GM10266 (cell line): ENCODE measurements around the gene WDR5.

Source experiments
- DNase-seq: peaks from one replicate; pipeline ENCODE4 v3.0.0; 2012; ENCODE audit errors: extremely low spot score
- TF ChIP-seq, protein P1 (sequence below): IDR thresholded peaks from 2 replicates; pipeline ENCODE4 v1.5.1; 2012; ENCODE audit warnings: mild to moderate bottlenecking, low read depth; ENCODE audit not compliant: control insufficient read depth, insufficient read depth; ENCODE audit errors: missing control alignments

Gene WDR5

DNA sequence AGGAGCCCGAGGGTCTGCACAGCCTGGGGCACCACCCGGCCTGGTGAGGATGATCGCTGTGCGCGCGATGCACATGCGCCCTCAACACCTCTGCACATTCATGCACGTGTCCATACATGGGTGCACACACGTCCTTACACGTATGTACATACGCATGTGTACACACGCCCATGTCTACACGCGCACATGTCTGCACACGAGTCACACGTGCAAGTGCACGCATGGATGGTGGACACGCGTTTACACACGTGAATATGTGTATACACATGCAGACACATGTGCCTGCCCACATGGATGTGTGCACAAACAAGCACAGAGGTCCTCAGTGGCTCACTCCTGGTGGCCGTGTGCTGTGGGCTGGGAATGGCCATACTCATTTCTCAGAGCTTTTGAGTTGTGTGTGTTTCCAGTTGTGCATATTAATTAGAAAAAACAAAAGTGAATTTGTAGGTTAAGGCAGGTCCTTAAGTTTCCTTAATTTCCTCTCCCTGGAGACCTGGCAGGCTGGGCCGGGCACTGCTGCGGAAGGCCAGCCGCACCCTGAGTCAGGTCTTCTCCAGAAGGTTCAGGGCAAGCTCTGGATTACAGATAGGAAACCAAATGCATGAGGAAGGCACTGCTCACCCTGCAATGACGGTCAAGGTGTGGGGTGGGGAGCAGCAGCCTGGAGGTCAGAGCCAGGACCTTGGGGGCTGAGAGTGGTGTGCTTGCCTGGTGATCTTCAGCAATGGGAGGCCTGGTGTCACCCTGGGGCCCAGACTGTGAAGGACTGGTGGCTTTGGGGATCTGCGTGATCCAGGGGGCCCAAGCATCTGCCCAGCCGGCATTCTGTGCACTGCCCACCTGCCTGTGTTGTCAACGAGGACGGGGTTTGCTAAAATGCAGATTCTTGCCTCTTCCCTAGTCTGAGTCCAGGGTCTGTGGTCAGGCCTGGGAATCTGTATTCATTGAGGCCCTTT is 29.8 kb downstream of the WDR5 start:
- TF ChIP-seq, protein P1, sequence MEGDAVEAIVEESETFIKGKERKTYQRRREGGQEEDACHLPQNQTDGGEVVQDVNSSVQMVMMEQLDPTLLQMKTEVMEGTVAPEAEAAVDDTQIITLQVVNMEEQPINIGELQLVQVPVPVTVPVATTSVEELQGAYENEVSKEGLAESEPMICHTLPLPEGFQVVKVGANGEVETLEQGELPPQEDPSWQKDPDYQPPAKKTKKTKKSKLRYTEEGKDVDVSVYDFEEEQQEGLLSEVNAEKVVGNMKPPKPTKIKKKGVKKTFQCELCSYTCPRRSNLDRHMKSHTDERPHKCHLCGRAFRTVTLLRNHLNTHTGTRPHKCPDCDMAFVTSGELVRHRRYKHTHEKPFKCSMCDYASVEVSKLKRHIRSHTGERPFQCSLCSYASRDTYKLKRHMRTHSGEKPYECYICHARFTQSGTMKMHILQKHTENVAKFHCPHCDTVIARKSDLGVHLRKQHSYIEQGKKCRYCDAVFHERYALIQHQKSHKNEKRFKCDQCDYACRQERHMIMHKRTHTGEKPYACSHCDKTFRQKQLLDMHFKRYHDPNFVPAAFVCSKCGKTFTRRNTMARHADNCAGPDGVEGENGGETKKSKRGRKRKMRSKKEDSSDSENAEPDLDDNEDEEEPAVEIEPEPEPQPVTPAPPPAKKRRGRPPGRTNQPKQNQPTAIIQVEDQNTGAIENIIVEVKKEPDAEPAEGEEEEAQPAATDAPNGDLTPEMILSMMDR, result no peak
- DNase-seq, result no peak

DNA sequence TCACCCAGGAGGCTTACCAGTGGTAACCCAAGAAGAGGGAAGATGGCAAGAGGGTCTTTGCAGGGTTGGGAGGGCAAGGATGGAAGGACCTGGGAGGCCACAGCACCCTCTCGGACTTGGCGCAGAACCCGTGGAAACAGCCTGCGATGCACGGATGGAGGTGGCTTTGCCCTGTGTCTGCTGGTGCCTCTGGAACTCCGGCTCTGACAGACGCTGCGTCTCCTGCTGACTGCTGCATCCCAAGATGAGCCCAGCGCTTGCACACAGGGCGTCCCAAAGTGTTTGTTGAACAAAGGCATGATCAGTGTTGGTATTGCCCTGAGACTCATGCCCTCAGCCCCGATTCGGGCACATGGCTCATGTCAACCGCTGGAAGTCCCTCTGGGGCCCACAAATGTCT is 30.5 kb downstream of the WDR5 start:
- DNase-seq, result no peak
- TF ChIP-seq, protein P1, result no peak

DNA sequence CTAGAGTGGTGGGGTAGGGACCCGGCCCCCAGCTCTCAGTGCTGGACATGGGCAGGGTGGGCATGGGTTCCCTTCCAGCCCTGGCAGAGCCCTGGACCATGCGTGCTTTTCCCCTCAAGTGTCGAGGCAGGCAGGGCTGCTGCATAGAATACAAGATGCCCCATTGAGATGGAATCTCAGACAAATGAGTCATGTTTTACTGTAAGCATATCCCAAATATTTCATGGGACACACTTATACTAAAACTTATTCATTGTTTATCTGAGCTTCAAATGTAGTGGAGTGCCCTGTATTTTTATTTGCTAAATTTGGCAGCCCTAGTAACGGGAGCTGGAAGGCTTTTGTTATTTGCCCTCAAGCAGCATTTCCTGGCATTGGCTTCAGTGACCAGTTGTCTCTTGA is 31.6 kb downstream of the WDR5 start:
- no peak for DNase-seq
- TF ChIP-seq, protein P1, result no peak

DNA sequence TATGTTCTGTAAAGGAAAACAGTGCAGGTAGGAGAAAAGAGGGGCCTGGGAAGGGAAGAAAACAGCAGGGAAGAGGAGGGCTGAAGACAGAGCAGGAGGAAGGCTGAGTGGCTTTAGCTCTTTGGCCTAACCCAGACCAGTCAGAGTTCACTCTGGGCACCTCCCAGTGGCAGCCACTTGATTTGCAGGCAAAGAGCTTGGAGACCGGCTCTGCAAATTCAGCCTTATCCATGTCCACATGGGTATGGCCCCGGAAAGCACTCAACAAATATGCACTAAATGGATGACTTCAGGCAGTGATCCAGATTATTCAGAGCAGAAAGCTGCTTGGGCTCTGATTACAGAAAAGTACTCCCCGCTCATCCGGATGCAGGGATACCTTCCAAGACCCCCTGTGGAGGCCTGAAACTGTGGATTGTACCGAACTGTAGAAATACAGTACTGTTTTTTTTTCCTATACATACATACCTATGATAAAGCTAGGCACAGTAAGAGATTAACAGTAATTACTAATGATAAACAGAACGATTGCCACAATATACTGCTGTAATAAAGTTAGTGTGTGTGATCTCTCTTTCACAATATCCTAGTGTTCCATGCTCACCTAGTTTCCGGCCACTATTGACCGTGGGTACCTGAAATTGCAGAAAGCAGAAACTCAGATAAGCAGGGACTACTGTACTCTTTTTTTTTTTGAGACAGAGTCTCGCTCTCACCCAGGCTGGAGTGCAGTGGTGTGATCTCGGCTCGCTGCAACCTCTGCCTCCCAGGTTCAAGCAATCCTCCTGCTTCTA is 33.1 kb downstream of the WDR5 start:
- TF ChIP-seq, protein P1, result no peak
- DNase-seq, result no peak

DNA sequence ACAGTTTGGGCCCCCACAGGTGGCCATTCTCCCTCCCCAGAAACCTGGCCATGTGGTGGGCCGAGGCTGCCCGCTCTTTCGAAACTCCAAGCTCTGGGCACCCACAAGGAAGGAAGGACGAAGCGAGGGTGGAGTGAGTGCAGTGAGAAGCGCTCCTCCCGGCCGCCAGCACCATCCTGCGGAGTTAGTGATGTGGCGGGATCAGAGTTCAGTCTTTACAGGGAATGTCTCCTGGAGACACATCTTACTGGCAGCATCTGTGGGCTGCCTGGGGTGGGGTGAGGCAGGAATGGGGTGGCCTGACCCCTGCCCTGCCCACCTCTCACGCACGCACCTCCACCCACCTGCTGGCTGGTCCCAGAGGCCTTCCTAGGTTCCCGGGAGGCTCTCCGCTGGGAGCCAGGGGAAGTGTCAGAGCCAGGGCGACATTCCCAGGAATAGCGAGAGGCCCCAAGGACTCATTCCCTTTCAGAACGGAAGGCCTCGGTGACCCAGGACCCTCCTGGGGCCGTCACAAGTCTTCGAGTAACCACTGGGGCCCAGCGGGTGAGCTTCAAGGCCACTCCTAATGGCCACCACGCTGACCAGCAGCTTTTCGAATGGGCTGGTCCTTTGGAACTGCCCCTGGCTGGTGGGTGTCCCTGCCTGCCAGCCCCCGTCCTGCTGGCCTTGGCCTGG is 34.0 kb downstream of the WDR5 start:
- TF ChIP-seq, protein P1, result no peak

DNA sequence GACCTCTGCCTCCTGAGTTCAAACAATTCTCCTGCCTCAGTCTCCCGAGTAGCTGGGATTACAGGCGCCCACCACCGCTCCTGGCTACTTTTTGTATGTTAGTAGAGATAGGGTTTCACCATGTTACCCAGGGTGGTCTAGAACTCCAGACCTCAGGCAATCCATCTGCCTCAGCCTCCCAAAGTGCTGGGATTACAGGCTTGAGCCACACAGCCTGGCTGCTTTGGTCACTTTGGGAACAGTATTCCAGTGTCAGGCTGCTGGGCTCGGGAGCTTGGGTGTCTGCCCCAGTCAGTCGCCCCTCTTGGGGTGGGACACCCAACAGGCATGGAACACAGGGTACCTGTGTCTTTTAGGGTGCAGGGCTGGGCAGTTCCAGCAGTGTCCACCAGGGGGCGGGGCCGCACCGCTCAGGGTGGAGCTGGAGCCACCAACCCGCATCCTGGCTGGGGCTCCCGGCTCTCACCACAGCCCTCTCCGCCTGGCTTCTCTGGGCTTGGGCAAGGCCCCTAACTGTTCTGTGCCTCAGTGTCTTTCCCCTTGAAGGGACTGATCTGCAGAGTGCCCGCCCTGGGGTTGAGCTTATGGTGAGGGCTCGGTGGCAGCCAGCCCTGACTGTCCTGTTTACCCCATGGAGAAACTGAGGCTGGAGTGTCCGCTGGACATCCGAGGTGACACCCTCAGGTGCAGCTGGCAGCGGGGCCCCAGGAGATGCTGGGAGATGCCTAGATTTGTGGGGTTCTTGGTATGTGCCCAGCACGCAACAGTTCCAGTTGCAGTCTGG is 34.8 kb downstream of the WDR5 start:
- TF ChIP-seq, protein P1, result no peak
- DNase-seq, result no peak

More for the DNA sequence above, 34.0 kb downstream of the WDR5 start:
- no peak for DNase-seq
